ENCODE results near the gene EXOC6B.
"Not testable (repeated sequence)": the region's sequence is repeated elsewhere in the genome, so short reads cannot be mapped to it uniquely, and the experiment has no call there.

Gene EXOC6B

DNA sequence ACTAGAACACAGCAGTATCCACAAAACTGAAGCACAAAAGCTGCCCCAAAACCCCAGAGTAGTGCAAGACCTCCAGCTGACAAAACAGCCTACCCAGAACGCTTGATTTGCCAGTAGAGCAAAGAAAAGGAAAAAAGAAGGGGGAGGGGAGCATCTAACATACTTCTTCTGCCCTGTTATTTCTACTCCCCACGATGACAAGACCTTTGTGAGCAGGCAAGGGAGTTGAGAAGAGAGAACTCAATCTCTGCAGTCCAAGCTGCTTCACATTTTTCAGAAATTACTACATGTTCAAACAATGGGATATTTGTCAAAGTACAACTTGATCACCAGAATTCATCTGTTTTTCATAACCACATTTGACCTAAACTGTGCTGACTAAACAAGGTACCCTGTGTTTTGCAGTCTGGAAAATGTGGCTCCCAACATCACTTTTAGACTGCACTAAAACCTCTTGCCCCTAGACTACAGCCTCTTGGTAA is 286.7 kb downstream of the EXOC6B start:
- no peak for DNase-seq

DNA sequence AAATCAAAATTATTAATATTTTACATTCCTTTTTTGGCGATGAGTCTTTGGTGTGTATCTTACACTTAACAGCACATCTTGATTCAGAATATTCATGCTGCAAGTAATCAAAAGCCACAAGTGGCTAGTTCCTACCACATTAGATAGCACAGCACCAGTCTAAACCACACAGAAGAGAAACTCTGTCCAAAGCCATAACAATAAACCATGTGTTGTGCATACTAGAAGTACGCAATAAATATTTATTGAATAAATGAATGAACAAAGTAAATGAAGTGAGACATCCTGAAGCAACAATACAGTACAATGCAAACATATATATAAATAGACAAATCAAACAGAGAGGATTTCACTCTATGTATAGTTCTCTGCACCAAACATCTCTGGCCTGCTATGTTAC is 287.3 kb downstream of the EXOC6B start:
- DNase-seq, result no peak

DNA sequence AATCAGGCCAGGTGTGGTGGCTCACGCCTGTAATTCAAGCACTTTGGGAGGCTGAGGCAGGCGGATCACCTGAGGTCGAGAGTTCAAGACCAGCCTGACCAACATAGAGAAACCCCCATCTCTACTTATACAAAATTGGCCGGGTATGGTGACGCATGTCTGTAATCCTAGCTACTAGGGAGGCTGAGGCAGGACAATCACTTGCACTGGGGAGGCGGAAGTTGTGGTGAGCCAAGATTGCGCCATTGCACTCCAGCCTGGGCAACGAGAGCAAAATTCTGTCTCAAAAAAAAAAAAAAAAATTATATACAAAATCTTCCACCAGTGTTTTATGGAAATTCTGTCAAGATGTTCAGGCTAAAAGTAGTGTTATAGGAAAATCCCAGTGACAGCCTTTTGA is 290.2 kb downstream of the EXOC6B start:
- DNase-seq, result not testable (repeated sequence)

DNA sequence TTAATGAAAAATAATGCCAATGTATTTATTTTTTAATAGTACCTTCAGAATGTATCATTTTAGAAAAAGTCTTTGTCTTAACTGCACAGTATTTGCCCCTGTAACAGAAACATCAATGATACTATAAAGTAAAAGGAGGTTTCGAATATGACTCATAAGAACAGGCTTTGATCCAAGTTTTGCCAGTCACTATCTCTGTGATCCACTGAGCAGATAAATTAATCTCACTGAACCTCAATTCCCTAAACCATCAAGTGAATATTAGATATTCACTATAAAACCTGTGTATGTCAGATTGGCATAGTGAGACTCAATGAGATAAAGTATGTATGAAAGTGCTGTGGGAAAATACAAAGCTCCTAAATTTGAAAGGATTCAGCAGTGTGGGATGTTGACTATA is 292.1 kb downstream of the EXOC6B start:
- no peak for DNase-seq

DNA sequence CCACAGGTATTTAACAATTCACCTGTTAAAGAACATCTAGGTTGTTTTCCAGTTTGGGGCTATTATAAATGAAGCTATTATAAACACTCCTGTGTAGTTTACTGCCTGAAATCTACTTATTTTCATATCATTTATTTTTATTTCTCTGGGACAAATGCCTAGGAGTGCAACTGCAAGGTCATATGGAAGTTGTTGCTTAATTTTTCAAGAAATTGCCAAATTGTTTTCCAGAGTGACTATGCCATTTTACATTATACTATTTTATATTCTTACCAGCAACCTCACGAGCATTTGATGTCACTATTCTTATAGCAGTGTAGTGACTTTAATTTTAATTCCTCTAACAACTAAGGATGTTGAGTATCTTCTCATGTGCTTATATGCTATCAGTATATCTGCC is 298.4 kb downstream of the EXOC6B start:
- DNase-seq, result no peak

DNA sequence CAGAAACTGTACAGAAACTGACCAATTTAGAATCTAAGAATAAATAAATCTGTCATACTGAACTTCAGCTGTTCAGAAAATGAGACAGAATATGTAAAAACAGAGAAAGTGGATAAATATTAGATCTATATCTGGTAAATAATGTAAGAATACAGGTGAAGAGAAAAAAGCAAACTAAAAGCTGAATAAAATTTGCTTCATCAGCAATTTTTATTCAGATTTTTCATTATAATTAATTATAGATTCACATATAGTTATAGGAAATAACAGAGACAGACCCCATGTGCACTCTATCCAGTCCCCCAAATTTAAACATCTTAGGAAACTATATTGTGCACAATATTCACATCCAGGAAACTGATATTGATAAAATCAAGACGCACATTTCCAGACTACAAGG is 299.2 kb downstream of the EXOC6B start:
- no peak for DNase-seq

DNA sequence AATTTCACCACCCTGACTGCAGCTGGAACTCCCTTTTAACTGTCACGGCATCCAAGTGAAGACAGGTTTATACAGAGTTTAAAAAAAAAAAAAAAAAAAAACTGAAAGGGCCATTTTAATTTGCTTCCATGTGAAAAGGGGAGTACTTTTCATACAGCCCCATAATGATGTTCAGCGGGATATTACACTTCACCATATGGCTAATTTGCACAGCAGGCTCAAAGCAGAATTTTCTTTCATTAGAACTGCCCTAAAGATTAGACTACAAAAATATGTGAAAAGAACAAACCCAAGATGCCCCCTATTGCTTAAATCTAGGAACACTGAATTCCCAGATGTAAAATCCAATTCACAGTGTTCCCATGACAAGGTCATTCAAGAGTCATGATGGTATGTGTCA is 301.8 kb downstream of the EXOC6B start:
- DNase-seq, result no peak

DNA sequence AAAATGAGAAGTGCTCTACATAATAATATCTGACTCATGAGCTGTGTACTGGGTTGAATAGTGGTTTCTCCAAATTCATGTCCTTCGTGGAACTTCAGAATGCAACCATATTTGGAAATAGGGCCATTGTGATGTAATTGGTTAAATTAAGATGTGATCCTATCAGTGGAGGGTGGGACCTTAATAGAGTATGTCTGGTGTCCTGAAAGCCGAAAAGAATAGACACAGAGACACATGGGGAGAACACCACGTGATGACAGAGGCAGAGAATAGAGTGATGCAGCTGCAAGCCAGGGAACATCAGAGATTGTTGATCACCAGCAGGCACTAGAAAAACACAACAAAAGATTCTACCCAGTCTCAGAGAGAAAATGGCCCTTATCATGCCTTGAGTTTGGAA is 310.1 kb downstream of the EXOC6B start:
- no peak for DNase-seq

DNA sequence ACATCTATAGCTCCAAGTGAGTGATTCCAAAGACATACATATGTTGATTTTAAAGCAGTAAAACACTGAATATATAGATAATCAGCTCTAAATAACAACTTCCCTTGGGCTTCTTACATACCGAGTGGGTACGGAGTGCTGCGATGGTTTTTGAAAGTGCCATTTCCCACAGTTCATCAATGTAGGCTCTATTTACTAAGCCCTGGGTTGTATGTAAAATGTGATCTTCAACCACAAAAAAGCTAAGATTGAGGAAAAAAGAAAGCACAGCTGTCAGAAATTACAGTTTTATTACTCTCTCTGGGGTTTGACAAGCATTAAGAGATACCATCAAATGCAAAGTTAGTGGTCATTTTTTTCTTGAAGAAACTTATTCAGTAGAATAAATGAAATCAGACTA is 312.8 kb downstream of the EXOC6B start:
- no peak for DNase-seq

DNA sequence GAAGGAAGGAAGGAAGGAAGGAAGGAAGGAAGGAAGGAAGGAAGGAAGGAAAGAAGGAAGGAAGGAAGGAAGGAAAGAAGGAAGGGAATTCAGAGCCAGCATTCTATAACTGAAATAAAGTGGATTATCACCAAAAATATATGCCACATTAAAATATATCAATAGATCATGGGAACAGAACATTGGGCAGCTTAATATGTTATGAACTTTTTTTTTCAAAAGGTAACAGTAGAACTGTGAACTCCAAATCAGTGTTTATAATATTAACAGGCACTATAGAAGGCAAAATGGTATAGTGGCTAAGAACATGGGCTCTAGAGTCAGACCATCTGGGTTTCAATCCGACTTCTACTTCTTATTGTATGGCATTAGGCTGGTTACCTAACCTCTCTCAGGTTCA is 313.5 kb downstream of the EXOC6B start:
- no peak for DNase-seq

DNA sequence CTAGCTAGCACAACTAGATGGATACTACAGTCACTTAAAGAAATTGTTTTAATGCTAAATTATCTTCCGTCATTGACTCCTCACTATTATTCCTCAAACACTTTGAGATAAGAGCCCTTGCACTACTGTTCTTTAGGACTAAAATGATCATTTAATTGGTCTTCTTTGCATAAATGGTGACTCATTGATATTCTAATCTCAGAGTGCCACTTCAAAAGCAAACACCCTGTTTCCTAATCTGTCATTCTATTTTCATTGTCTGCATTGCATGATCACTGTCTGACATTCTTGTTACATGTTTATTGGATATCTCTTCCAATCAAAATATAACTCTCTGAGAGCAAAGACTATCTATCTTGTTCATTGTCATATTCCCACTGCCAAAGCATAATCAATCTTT is 313.9 kb downstream of the EXOC6B start:
- DNase-seq, result no peak

DNA sequence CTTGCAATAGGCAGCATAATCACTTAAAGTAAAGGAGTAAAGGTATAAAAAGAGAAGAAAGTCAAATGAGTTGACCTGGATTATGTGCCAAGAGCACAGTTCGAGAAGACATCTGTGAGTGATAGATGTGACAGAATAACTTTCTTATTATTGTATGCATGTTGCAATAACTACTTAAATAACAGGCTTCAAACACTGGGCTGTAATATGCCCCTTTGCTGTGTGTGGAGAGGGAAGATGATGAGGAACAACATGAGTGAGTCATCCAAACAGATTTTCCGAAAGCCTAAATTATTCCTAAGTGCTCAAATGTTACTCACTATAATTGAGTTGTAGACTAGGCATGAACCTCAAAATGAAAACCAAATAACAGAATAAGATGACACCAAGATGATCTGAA is 328.1 kb downstream of the EXOC6B start:
- no peak for DNase-seq

DNA sequence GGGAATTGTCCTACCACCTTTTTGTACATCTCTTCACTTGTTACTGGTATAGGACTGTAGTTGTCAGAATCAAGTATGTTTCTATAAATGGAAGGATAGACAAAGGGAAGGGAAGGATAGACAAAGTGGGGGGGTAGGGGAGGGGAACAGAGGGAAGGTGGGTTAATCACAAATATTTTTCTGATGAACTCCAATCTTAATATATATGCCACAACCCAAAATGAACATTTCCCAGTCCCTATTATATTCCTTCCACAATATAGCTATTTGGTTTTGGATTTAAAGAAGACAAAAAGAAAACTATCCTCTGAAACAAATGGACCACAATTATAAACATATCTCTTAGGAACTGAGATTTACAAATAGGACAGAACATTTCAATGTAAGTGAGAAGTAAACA is 329.4 kb downstream of the EXOC6B start:
- no peak for DNase-seq

DNA sequence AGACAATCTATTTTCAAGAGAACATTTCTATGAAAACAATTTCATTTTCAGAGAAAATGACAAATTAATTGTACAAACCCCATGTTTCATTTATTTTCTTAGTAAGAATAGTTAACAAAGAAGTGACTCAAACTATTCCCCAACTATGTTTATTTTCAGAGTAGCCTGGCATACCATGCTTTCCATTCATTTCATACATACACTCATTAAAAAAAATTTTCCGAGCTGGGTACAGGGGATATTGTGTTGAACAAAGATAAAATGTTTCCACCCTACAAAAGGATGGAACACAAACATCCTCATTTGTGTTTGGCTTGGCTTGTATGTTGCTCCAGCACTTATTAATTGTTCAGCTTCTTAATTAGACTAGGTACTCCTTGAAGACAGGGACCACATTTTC is 331.4 kb downstream of the EXOC6B start:
- DNase-seq, result no peak

DNA sequence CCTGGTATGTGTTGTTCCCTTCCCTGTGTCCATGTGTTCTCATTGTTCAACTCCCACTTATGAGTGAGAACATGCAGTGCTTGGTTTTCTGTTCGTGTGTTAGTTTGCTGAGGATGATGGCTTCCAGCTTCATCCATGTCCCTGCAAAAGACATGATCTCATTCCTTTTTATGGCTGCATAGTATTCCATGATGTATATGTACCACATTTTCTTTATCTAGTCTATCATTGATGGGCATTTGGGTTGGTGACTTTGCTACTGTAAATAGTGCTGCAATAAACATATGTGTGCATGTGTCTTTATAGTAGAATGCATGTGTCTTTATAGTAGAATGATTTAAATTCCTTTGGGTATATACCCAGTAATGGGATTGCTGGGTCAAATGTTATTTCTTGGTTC is 341.2 kb downstream of the EXOC6B start:
- not testable (repeated sequence) for DNase-seq

DNA sequence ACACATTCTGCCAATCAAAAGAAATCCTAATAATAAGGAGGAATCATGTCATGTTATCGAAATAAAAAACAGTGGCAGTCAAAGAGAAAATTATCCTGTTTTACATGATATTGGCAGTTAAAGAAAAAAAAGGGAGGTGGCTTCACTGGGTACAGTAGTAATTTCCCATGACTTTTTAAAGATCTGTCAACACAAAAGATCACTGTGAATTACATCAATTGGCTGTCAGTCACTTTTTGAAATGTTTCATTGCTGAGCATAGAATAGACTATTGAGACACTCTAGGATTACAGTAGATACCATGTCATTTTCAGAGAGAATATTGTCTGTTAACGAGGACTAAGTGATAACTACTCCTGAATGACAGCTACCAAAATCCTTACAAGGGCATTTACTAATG is 342.5 kb downstream of the EXOC6B start:
- no peak for DNase-seq

DNA sequence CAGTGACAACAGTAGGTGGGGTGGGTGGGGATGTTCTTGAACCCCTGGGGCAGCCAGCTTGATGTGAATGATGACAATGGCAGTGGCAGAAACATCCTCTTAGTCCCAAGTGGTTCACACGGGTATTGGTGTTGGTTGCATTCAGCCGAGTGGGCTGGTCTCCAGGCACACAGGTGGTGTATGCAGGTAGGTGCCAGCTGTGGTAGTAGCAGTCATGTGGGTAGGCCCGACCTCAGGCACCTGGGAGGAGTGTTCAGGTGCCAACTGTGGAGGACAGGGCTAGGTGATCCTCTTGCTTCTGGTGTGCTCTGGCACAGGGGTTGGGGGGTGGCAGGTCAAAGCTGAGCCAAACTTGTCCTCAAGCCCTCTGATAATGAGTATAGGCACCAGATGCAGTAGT is 350.6 kb downstream of the EXOC6B start:
- DNase-seq, result no peak

DNA sequence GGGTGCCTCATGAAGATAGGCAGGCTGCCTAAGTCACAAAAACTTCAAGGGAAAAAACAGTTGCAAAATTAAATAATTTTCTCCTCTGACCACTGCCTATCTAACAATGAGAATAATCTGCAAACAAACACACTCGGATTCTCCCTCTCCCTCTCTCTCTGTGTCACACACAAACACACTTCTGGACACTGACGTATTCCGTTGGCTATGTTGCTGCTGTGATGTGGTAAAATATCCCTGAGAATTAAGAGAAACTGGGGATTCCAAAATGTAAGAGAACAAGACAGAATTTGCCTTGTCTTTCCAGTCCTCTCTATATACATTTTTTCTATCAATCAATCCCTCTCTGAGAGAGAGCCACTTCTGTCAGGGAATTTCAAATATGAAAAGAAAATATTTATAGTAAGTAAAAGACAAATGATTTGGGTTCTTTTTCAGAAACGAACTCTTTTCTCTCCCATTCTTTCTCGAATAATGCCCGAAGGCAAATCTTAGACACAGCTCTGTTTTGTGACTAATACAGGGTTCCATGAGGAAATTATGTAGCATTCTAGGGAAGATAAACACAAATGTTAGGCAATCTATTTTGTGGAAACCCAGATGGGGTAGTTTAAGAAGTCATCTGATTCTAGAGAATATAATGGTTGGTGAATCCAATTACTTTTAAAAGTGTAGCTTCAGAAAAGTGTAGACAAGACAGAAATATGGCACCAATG is 367.9 kb downstream of the EXOC6B start:
- no peak for DNase-seq

DNA sequence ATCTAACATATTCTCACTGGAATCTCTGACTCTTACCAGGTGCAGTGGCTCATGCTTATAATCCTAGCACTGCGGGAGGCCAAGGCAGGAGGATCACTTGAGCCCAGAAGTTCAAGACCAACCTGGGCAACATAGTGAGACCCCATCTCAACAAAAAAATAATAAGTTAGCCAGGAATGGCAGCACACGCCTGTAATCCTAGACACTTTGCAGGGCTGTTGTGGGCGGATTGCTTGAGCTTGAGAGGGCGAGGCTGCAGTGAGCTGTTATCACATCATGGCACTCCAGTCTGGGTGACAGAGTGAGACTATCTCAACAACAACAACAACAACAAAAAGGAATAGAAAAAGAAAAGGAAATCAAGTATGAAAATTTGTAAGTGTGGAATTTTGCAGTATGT is 371.6 kb downstream of the EXOC6B start:
- DNase-seq, result no peak

DNA sequence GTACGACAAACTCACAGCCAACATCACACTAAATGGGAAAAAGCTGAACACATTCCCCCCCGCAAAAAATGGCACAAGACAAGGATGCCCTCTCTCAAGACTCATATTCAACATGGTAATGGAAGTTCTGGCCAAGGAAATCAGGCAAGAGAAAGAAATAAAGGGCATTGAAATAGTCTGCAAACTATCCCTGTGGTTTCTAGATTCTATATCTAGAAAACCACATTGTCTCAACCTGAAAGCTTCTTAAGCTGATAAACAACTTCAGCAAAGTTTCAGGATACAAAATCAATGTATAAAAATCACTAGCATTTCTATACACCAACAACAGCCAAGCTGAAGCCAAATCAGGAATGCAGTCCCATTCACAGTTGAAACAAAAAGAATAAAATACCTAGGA is 383.6 kb downstream of the EXOC6B start:
- DNase-seq, result no peak

DNA sequence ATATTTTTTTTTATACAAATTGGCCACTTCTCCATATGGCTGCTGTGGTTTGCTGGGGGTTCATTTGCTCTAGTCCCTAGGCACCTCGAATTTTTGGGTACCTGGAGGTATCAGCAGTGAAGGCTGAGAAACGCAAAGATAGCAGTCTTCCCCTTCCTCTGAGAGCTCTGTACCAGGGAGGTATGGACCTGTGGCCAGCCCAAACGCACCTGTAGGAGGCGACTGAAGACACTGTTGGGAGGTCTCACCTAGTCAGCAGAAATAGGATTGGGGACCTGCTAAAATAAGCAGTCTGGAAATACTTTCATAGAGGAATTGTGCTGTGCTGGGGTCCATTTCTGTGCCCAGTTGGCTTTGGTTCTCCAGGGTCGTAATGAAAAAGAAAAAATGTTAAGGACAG is 385.9 kb downstream of the EXOC6B start:
- DNase-seq, result no peak

DNA sequence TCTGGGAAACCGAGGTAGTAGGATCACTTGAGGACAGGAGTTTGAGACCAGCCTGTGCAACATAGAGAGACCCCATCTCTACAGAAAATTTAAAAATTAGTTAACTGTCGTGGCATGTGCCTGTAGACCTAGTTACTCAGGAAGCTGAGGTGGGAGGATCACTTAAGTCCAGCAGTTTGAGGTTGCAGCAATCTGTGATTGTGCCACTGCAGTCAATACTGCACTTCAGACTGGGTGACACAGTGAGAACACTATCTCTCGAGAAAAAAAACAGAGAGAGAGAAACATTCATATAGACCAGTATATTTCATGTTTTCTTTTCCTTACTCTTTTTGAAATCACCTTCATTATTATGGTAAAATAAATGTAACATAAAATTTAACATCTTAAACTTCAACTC is 387.5 kb downstream of the EXOC6B start:
- no peak for DNase-seq

DNA sequence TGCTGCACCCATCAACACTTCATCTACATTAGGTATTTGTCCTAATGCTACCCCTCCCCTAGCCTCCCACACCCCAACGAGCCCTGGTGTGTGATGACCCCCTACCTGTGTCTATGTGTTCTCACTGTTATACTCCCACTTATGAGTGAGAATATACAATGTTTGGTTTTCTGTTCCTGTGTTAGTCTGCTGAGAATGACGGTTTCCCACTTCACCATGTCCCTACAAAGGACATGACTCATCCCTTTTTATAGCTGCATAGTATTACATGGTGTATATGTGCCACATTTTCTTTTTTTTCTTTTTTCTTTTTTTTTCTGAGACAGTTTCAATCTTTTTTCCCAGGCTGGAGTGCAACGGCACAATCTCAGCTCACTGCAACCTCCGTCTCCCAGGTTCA is 394.1 kb downstream of the EXOC6B start:
- no peak for DNase-seq

DNA sequence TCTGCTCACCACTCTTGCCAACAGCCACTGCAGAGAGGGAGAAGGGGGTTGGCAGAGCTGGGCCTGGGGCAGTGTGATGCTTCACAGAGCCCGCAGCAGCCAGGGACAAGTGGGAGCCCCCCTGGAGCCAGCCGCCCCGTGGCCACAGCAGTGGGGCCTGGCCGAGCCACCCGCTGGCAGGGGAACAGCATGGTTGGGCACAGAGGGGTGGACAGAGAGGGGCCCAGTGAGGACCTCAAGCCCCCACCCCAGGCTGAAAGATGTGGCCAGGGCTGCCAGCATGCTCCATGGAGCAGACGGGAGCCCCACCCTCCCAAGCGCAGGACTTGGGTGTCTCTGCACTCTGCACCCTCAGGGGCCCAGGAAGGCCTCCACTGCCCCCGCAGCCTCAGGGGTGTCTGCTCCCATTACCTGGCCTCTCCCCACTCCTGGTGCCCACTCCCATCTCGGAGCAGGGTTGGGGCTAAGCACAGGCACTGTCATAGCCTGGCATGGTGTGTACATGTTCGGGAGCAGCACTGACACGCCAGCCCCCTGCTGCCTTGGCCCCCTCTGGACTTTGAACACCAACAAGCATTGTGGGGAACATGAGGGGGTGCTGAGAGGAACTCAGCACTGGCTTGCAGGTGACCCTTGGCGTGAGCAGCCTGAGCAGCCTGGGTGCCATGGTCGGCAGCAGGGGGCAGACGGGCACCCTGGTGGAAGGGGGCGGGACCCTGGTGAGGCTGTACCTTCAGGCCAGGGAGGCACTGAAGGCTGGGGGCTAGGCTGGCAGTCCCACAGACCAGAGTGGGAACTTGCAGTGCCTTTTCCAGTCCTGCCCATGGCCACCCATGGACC is 398.6 kb downstream of the EXOC6B start:
- no peak for DNase-seq

DNA sequence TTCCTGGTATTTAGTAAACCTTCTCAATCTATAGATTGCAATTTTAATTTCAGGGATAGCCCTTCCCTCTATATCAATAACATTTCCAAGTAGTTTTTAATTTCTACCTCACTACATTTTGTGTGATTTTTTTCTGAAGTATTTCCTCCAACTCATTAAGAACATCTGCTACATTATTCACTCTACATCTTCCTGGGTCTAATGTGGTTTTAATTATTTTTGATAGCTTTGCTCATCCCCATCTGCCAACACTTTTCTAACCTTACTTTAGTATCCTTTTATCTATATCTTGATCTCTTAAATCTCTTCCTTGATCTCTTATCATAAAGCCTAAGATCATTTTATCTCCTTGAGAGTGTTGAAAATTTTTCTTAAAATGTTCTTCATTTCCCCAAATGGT is 399.8 kb downstream of the EXOC6B start:
- DNase-seq, result no peak
